ENCODE results near the gene ANKRD55. TPM values are rescaled to one million over a fixed set of nuclear protein-coding genes. Genes with fewer than 3 reads are reported as not detected.
"Not testable (repeated sequence)": the region's sequence is repeated elsewhere in the genome, so short reads cannot be mapped to it uniquely, and the experiment has no call there.

Gene ANKRD55
- total and polyA plus RNA-seq, 9 of the 15 experiments (the other 6 are each of a cell fraction or from before 2014, with no cell fraction given), result 3.4 to 10.6 (median 6.5) TPM

DNA sequence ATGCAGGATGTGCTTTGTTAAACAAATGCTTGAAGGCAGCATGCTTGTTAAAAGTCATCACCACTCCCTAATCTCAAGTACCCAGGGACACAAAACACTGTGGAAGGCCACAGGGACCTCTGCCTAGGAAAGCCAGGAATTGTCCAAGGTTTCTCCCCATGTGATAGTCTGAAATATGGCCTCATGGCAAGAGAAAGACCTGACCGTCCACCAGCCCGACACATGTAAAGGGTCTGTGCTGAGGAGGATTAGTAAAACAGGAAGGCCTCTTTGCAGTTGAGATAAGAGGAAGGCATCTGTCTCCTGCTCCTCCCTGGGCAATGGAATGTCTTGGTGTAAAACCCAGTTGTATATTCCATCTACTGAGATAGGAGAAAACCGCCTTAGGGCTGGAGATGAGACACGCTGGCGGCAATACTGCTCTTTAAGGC lies 75.9 kb downstream of the ANKRD55 start (continued):
- TF ChIP-seq, protein P1, sequence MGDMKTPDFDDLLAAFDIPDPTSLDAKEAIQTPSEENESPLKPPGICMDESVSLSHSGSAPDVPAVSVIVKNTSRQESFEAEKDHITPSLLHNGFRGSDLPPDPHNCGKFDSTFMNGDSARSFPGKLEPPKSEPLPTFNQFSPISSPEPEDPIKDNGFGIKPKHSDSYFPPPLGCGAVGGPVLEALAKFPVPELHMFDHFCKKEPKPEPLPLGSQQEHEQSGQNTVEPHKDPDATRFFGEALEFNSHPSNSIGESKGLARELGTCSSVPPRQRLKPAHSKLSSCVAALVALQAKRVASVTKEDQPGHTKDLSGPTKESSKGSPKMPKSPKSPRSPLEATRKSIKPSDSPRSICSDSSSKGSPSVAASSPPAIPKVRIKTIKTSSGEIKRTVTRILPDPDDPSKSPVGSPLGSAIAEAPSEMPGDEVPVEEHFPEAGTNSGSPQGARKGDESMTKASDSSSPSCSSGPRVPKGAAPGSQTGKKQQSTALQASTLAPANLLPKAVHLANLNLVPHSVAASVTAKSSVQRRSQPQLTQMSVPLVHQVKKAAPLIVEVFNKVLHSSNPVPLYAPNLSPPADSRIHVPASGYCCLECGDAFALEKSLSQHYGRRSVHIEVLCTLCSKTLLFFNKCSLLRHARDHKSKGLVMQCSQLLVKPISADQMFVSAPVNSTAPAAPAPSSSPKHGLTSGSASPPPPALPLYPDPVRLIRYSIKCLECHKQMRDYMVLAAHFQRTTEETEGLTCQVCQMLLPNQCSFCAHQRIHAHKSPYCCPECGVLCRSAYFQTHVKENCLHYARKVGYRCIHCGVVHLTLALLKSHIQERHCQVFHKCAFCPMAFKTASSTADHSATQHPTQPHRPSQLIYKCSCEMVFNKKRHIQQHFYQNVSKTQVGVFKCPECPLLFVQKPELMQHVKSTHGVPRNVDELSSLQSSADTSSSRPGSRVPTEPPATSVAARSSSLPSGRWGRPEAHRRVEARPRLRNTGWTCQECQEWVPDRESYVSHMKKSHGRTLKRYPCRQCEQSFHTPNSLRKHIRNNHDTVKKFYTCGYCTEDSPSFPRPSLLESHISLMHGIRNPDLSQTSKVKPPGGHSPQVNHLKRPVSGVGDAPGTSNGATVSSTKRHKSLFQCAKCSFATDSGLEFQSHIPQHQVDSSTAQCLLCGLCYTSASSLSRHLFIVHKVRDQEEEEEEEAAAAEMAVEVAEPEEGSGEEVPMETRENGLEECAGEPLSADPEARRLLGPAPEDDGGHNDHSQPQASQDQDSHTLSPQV (IDR thresholded peaks at IDR 0.05), result peak; percentile 71; the same call in 1 of the 2 replicates
- TF ChIP-seq BACH1 (tag; IDR thresholded peaks at IDR 0.05) (peak; percentile 15; the same call in 1 of the 2 replicates), MAX (CRISPR knock-in tag; IDR thresholded peaks at IDR 0.05) (peak; percentile 58; the same call in 1 of the 2 replicates), CBFA2T3 (IDR thresholded peaks at IDR 0.05) (peak; percentile 64)

DNA sequence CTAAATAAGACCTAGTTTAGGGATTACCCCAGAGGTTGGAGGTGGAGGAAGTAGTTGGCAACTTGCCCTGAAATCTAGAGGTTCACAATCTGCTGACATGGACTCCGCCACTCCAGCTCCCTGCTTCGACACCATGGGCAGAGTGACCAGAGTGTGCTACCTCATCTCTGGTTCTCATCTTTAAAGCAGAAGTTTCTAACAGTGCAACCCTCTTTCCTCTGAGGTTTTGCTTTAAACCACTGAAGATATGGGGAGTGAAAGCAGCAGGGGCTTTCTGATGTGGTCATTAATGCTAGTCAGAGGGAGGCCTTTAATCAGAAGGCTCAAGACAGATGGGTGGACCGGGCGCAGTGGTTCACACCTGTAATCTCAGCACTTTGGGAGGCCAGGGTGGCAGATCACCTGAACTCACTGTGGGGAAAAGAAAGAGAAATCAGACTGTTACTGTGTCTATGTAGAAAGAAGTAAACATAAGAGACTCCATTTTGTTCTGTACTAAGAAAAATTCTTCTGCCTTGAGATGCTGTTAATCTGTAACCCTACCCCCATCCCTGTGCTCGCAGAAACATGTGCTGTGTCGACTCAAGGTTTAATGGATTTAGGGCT lies 76.4 kb downstream of the ANKRD55 start:
- H3K79me2 ChIP-seq (ENCODE audit: control insufficient read depth, insufficient read depth, low read length); POLR2A ChIA-PET; H4K20me1 ChIP-seq (replicated peaks; ENCODE audit: control insufficient read depth, insufficient read depth, low read length); H3K4me3 ChIP-seq; H3K27ac ChIP-seq (ENCODE audit: extremely low read depth, low read depth, low read length); H3K9me3 ChIP-seq (replicated peaks; ENCODE audit: control insufficient read depth, insufficient read depth, low read depth, low read length); intact Hi-C loops (cut with micrococcal nuclease); H3K9ac ChIP-seq (ENCODE audit: insufficient read depth in 1 of 2, low read depth in 2 of 2, low read length in 2 of 2); CTCF ChIA-PET (ENCODE audit: low intra/inter-chr PET ratio); BruUV-seq (replicated peaks); H3K27me3 ChIP-seq (ENCODE audit: control insufficient read depth in 2 of 2, insufficient read depth in 2 of 2, low read length in 2 of 2); DNase-seq (ENCODE audit: extremely low read depth in 1 of 4, low spot score in 3 of 4); H3K9me1 ChIP-seq (ENCODE audit: control insufficient read depth, insufficient read depth, low read length); H3K36me3 ChIP-seq (ENCODE audit: control insufficient read depth, insufficient read depth, low read length); in situ Hi-C loops (cut with MboI); H3K4me2 ChIP-seq (ENCODE audit: insufficient read depth, low read length); FAIRE-seq: not testable (repeated sequence)
- peak; percentile 46 for ATAC-seq
- Histone ChIP-seq H3K4me1 (replicated peaks in 1 of 2; ENCODE audit: control insufficient read depth in 2 of 2, insufficient read depth in 2 of 2, low read length in 2 of 2) (peaks cover 8 to 42% of the 10 kb centered on the region in 2 experiments; a peak in 4 of 5 replicates), H2AFZ (ENCODE audit: low read depth, low read length) (peak overlapping the region; percentile 60)
- 50% methylated on average over 6 of the region's 6 CpGs for WGBS (ENCODE audit: insufficient coverage, low coverage, missing lambda C conversion rate)
- TF ChIP-seq ZNF766 (CRISPR knock-in tag; conservative IDR thresholded peaks at IDR 0.05) (0 out of 2 replicates have a peak, but pooled peaks have one; percentile 57), CXXC5 (CRISPR knock-in tag; IDR thresholded peaks at IDR 0.05) (peak; percentile 66), SMAD4 (CRISPR knock-in tag; conservative IDR thresholded peaks at IDR 0.05) (peak; percentile 86), SMAD3 (CRISPR knock-in tag; conservative IDR thresholded peaks at IDR 0.05) (0 out of 2 replicates have a peak, but pooled peaks have one; percentile 45), ZNF445 (CRISPR knock-in tag; IDR thresholded peaks at IDR 0.05; ENCODE audit: low read depth) (peak; percentile 65; the same call in 1 of the 2 replicates), DMBX1 (CRISPR knock-in tag; IDR thresholded peaks at IDR 0.05; ENCODE audit: borderline replicate concordance) (peak; percentile 93), DDX20 (tag; IDR thresholded peaks at IDR 0.05; ENCODE audit: low read depth) (peak; percentile 90), NFE2L1 (tag; IDR thresholded peaks at IDR 0.05; ENCODE audit: borderline replicate concordance, low read depth) (0 out of 2 replicates have a peak, but pooled peaks have one; percentile 11), BACH1 (tag; IDR thresholded peaks at IDR 0.05) (peak; percentile 60; the same call in 1 of the 2 replicates)
- TF ChIP-seq, protein P2, sequence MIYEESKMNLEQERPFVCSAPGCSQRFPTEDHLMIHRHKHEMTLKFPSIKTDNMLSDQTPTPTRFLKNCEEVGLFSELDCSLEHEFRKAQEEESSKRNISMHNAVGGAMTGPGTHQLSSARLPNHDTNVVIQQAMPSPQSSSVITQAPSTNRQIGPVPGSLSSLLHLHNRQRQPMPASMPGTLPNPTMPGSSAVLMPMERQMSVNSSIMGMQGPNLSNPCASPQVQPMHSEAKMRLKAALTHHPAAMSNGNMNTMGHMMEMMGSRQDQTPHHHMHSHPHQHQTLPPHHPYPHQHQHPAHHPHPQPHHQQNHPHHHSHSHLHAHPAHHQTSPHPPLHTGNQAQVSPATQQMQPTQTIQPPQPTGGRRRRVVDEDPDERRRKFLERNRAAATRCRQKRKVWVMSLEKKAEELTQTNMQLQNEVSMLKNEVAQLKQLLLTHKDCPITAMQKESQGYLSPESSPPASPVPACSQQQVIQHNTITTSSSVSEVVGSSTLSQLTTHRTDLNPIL (CRISPR knock-in tag; IDR thresholded peaks at IDR 0.05), result peak; percentile 54; the same call in 1 of the 2 replicates

All from K562 (cell line).